IMR-90 (cell line): ENCODE measurements around the gene LECT2. TPM values are rescaled to one million over a fixed set of nuclear protein-coding genes. Genes with fewer than 3 reads are reported as not detected.

Experiments
- ATAC-seq: fragments of 200-7000 bp; cut with Tn5 transposase; 2 replicates; pipeline ENCODE4 v1.9.1; 2020; ENCODE audit warnings: low read depth, mild to moderate bottlenecking, moderate library complexity
- BruUV-seq: library from RNA; stranded (reverse); fragments of 400-500 nt; replicated peaks from 2 replicates; lab custom pipeline; 2021; lab: Mats Ljungman, UMichigan
- CTCF ChIA-PET: fragments of 300-600 bp; formaldehyde crosslinking; extraction: SDS; loops from one replicate; lab custom pipeline; 2021; ENCODE audit warnings: antibody characterized with exemption; lab: Yijun Ruan, JAX
- POLR2A ChIA-PET: fragments of 300-600 bp; sonication (Branson Sonifier 250); formaldehyde crosslinking; loops from one replicate; lab custom pipeline; 2022; ENCODE audit warnings: antibody characterized with exemption; ENCODE audit not compliant: unreplicated experiment; lab: Charles Lee
- DNase-seq: peaks from one replicate; pipeline ENCODE4 v3.0.0; 2013
- H2AFZ ChIP-seq: replicated peaks from 2 replicates; pipeline ENCODE3; 2013; ENCODE audit warnings: low read length, mild to moderate bottlenecking; ENCODE audit not compliant: poor library complexity
- H2AK5ac ChIP-seq: 2 replicates; pipeline ENCODE4 v1.6.1; 2013; ENCODE audit warnings: low read depth, low read length, inconsistent platforms
- H2AK9ac ChIP-seq: replicated peaks from 2 replicates; pipeline ENCODE3; 2013; ENCODE audit warnings: mild to moderate bottlenecking, low read depth, low read length, moderate library complexity; ENCODE audit not compliant: poor library complexity
- H2BK120ac ChIP-seq: 2 replicates; pipeline ENCODE4 v1.6.1; 2013; ENCODE audit warnings: low read depth, low read length, inconsistent platforms
- H2BK15ac ChIP-seq: 3 replicates; pipeline ENCODE4 v1.6.1; 2013; ENCODE audit warnings: low read depth, low read length, inconsistent platforms
- H2BK20ac ChIP-seq: 2 replicates; pipeline ENCODE4 v1.6.1; 2013; ENCODE audit warnings: low read depth, mild to moderate bottlenecking, inconsistent platforms, low read length, moderate library complexity
- H2BK5ac ChIP-seq: 2 replicates; pipeline ENCODE4 v1.6.1; 2013; ENCODE audit warnings: mild to moderate bottlenecking, low read depth, low read length, inconsistent platforms; ENCODE audit not compliant: poor library complexity, severe bottlenecking
- H3K14ac ChIP-seq: replicated peaks from 2 replicates; pipeline ENCODE4 v1.6.1; 2013; ENCODE audit warnings: low read depth, low read length, inconsistent platforms
- H3K18ac ChIP-seq: 2 replicates; pipeline ENCODE4 v1.6.1; 2013; ENCODE audit warnings: low read depth, low read length, control low read depth
- H3K23ac ChIP-seq: 2 replicates; pipeline ENCODE4 v1.6.1; 2013; ENCODE audit warnings: low read depth, low read length, inconsistent platforms
- H3K27ac ChIP-seq: 2 replicates; pipeline ENCODE4 v1.5.1; 2013; ENCODE audit warnings: mild to moderate bottlenecking, control low read depth, low read length; ENCODE audit not compliant: insufficient read depth
- H3K27me3 ChIP-seq: 2 replicates; pipeline ENCODE4 v1.6.1; 2013; ENCODE audit warnings: low read length; ENCODE audit not compliant: control insufficient read depth, insufficient read depth
- H3K36me3 ChIP-seq: 2 replicates; pipeline ENCODE4 v1.6.1; 2013; ENCODE audit warnings: low read length, mixed read lengths; ENCODE audit not compliant: control insufficient read depth, insufficient read depth
- H3K4ac ChIP-seq: 2 replicates; pipeline ENCODE4 v1.6.1; 2013; ENCODE audit warnings: low read depth, low read length, inconsistent platforms
- H3K4me1 ChIP-seq: 2 replicates; pipeline ENCODE4 v1.6.1; 2013; ENCODE audit warnings: low read length, mixed read lengths; ENCODE audit not compliant: control insufficient read depth, insufficient read depth
- H3K4me2 ChIP-seq: 2 replicates; pipeline ENCODE4 v1.6.1; 2013; ENCODE audit warnings: low read depth, mild to moderate bottlenecking, control low read depth, low read length, moderate library complexity
- H3K4me3 ChIP-seq: 2 replicates; pipeline ENCODE4 v1.5.1; 2013; ENCODE audit warnings: low read depth, mild to moderate bottlenecking, control low read depth, low read length, moderate library complexity; ENCODE audit not compliant: insufficient read depth
- H3K56ac ChIP-seq: 2 replicates; pipeline ENCODE4 v1.6.1; 2013; ENCODE audit warnings: low read length, inconsistent platforms; ENCODE audit not compliant: insufficient read depth; ENCODE audit errors: extremely low read depth
- H3K79me1 ChIP-seq, 2 experiments: 2 replicates each; pipeline ENCODE4 v1.6.1; 2013; ENCODE audit warnings: low read length in 2 of 2, inconsistent platforms in 1 of 2, low read depth in 1 of 2
- H3K9ac ChIP-seq: 2 replicates; pipeline ENCODE4 v1.6.1; 2013; ENCODE audit warnings: low read depth, low read length, control low read depth
- H3K9me1 ChIP-seq: 2 replicates; pipeline ENCODE4 v1.6.1; 2013; ENCODE audit warnings: low read length, inconsistent platforms; ENCODE audit not compliant: insufficient read depth
- H3K9me3 ChIP-seq: 2 replicates; pipeline ENCODE4 v1.6.1; 2013; ENCODE audit warnings: low read length; ENCODE audit not compliant: control insufficient read depth, insufficient read depth
- H4K20me1 ChIP-seq: 2 replicates; pipeline ENCODE4 v1.6.1; 2013; ENCODE audit warnings: low read length, inconsistent platforms; ENCODE audit not compliant: insufficient read depth
- H4K5ac ChIP-seq: 2 replicates; pipeline ENCODE4 v1.6.1; 2013; ENCODE audit warnings: mild to moderate bottlenecking, low read depth, low read length, control low read depth
- H4K8ac ChIP-seq, 2 experiments: 2 replicates each; pipeline ENCODE4 v1.6.1; 2013; ENCODE audit warnings: low read depth in 2 of 2, low read length in 2 of 2, control low read depth in 1 of 2, inconsistent platforms in 1 of 2
- H4K91ac ChIP-seq: 2 replicates; pipeline ENCODE4 v1.6.1; 2013; ENCODE audit warnings: low read depth, low read length, inconsistent platforms; ENCODE audit not compliant: insufficient read depth
- CEBPB ChIP-seq: IDR thresholded peaks from 2 replicates; pipeline ENCODE4 v1.6.1; 2012; ENCODE audit warnings: low read depth, low read length, improper control_type of control experiment
- CHD1 ChIP-seq: IDR thresholded peaks from 2 replicates; pipeline ENCODE4 v1.6.1; 2012; ENCODE audit warnings: low read depth, low read length, improper control_type of control experiment
- ELK1 ChIP-seq: fragments of 150-350 bp; IDR thresholded peaks from 2 replicates; pipeline ENCODE4 v1.6.1; 2016; ENCODE audit warnings: low read depth, mild to moderate bottlenecking, low read length, moderate library complexity, borderline replicate concordance
- FOS ChIP-seq: fragments of 150-350 bp; IDR thresholded peaks from 2 replicates; pipeline ENCODE4 v1.6.1; 2016; ENCODE audit warnings: low read depth, low read length
- MAFK ChIP-seq: IDR thresholded peaks from 2 replicates; pipeline ENCODE4 v1.6.1; 2012; ENCODE audit warnings: low read depth, low read length, improper control_type of control experiment
- NFE2L2 ChIP-seq: fragments of 150-350 bp; IDR thresholded peaks from 2 replicates; pipeline ENCODE4 v1.6.1; 2016; ENCODE audit warnings: low read depth, mild to moderate bottlenecking, low read length
- POLR2A ChIP-seq: IDR thresholded peaks from 2 replicates; pipeline ENCODE4 v1.6.1; 2012; ENCODE audit warnings: mild to moderate bottlenecking, low read depth, low read length
- RAD21 ChIP-seq: IDR thresholded peaks from 2 replicates; pipeline ENCODE4 v1.6.1; 2012; ENCODE audit warnings: low read length, improper control_type of control experiment
- RFX5 ChIP-seq: IDR thresholded peaks from 2 replicates; pipeline ENCODE4 v1.8.0; 2012; ENCODE audit warnings: low read depth, mild to moderate bottlenecking, low read length, moderate library complexity
- USF2 ChIP-seq: fragments of 150-350 bp; IDR thresholded peaks from 2 replicates; pipeline ENCODE4 v1.6.1; 2017; ENCODE audit warnings: mild to moderate bottlenecking, antibody characterized with exemption, low read length, low read depth
- WGBS, 2 experiments: methylation state at CpG; one replicate each; pipeline versions ENCODE4 v1.1.5 to v1.1.7; 2013; ENCODE audit warnings: missing lambda C conversion rate in 2 of 2; ENCODE audit not compliant: insufficient read length in 1 of 2; ENCODE audit errors: extremely low coverage in 2 of 2; 5-methylcytosine and 5-hydroxymethylcytosine counted together
- dilution Hi-C: fragments of 300-500 bp; cut with HindIII; formaldehyde crosslinking; loops from one replicate; pipeline ENCODE4 v1.14.3; 2018; ENCODE audit warnings: low sequenced_read_pairs; ENCODE audit not compliant: unreplicated experiment
- in situ Hi-C: fragments of 300-500 bp; cut with MboI; formaldehyde crosslinking; loops from 3 replicates; pipeline ENCODE4 v1.14.3; 2019; ENCODE audit warnings: low sequenced_read_pairs, inconsistent platforms, mixed read lengths
- intact Hi-C: fragments of 100-400 bp; cut with micrococcal nuclease; formaldehyde crosslinking; loops from 2 replicates; pipeline ENCODE4 v1.10.0; 2022
- polyA plus RNA-seq, 3 experiments: library from polyadenylated mRNA; depleted of rRNA; stranded (reverse); fragments of >200 nt; gene quantifications; 2 replicates each; pipeline ENCODE4 v1.2.3, GENCODE V29; 2012; ENCODE audit warnings: low replicate concordance in 1 of 3
- total RNA-seq: library from RNA; depleted of rRNA; stranded (reverse); fragments of >200 nt; gene quantifications from 2 replicates; pipeline ENCODE4 v1.2.3, GENCODE V29; 2012

The LECT2 gene
- total and polyA plus RNA-seq, 2 of the 4 experiments (the other 2 are of a cell fraction), result not detected

- no peak for TF ChIP-seq RFX5
These were observed 40.8 kb downstream of the LECT2 start (continued) for GRCh38 chr5:135913713-135914626.

GRCh38 chr5:135905144-135905543 lies 49.6 kb downstream of the LECT2 start:
- no peak for TF ChIP-seq NFE2L2
- TF ChIP-seq RAD21, result no peak
- TF ChIP-seq FOS, result no peak
- no peak for TF ChIP-seq MAFK
- TF ChIP-seq POLR2A, result no peak
- no peak for TF ChIP-seq ELK1
- no peak for TF ChIP-seq RFX5
- no peak for TF ChIP-seq USF2
- no peak for TF ChIP-seq CEBPB
- TF ChIP-seq CHD1, result no peak

More at GRCh38 chr5:135905144-135905543, 49.6 kb downstream of the LECT2 start:
- DNase-seq (no peak), ATAC-seq (no peak)
- H2AFZ ChIP-seq, result no peak overlapping the region
- in situ Hi-C loops (no loop called here), dilution Hi-C loops (no loop called here), intact Hi-C loops (no loop called here)
- no peak overlapping the region for H3K14ac ChIP-seq
- no peak overlapping the region for H3K4me3 ChIP-seq
- H4K5ac ChIP-seq, result no peak overlapping the region
- POLR2A ChIA-PET, result no interaction called here
- H2BK20ac ChIP-seq, result no peak overlapping the region
- H4K8ac ChIP-seq, result no peak overlapping the region
- BruUV-seq, result no TSS peak
- no peak overlapping the region for H2AK5ac ChIP-seq
- peaks cover 27% of the 10 kb centered on the region for H3K27me3 ChIP-seq
- no peaks in the 10 kb centered on the region for H3K9me3 ChIP-seq
- H3K23ac ChIP-seq, result no peak overlapping the region
- H3K4me1 ChIP-seq, result no peaks in the 10 kb centered on the region
- no peaks in the 10 kb centered on the region for H3K36me3 ChIP-seq
- H3K9ac ChIP-seq, result no peak overlapping the region
- H3K4ac ChIP-seq, result no peak overlapping the region
- no peak overlapping the region for H4K91ac ChIP-seq
- H2BK120ac ChIP-seq, result no peak overlapping the region
- CTCF ChIA-PET, result interaction anchor here (0.9 to 1.2 kb wide), 2 partner anchors 14 to 307 kb away, joined by 3 read pairs; no protein-coding TSS in a partner anchor
- no peaks in the 10 kb centered on the region for H3K9me1 ChIP-seq
- no CpG with 5 or more reads among the region's 1 CpG for WGBS, 2 experiments
- no peak overlapping the region for H3K27ac ChIP-seq
- no peak overlapping the region for H3K18ac ChIP-seq
- no peaks in the 10 kb centered on the region for H4K20me1 ChIP-seq
- H3K56ac ChIP-seq, result no peak overlapping the region
- no peak overlapping the region for H3K4me2 ChIP-seq
- H3K79me1 ChIP-seq, result no peaks in the 10 kb centered on the region
- H2BK5ac ChIP-seq, result no peak overlapping the region
- H2BK15ac ChIP-seq, result no peak overlapping the region
- no peak overlapping the region for H2AK9ac ChIP-seq
